AG10803 (cell line): ENCODE data around the gene DDX24.

Experiments used
- DNase-seq: peaks from one replicate; pipeline ENCODE4 v3.0.0; 2010; ENCODE audit warnings: low read depth
- H3K4me3 ChIP-seq: 2 replicates; pipeline ENCODE4 v1.5.1; 2011; ENCODE audit warnings: mild to moderate bottlenecking, low read length, control low read depth
- TF ChIP-seq, protein P1 (sequence below): conservative IDR thresholded peaks from 2 replicates; pipeline ENCODE4 v1.5.1; 2011; ENCODE audit warnings: mild to moderate bottlenecking, low read length, control low read depth, inconsistent platforms

The DDX24 gene

DNA sequence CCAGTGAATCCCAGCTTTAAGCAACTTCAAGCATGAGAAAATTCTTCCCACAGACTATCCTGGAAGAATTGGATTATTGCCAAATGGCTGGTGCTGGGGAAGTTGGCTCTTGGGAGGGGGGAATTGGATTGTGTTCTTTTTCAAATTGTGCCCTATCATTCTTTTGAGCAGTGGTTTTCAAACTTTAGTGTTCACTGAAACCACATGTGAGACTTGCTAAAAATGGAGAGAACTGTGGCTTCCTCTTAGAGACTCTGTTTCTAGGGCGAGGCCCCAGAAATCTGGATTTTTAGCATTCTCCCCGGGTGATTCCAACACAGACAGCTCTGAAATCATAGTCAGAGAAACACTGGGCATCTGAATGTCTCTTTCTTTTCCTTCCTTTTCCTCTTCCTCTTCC, 69.2 kb downstream of the DDX24 start:
- no peak overlapping the region for H3K4me3 ChIP-seq
- TF ChIP-seq, protein P1, sequence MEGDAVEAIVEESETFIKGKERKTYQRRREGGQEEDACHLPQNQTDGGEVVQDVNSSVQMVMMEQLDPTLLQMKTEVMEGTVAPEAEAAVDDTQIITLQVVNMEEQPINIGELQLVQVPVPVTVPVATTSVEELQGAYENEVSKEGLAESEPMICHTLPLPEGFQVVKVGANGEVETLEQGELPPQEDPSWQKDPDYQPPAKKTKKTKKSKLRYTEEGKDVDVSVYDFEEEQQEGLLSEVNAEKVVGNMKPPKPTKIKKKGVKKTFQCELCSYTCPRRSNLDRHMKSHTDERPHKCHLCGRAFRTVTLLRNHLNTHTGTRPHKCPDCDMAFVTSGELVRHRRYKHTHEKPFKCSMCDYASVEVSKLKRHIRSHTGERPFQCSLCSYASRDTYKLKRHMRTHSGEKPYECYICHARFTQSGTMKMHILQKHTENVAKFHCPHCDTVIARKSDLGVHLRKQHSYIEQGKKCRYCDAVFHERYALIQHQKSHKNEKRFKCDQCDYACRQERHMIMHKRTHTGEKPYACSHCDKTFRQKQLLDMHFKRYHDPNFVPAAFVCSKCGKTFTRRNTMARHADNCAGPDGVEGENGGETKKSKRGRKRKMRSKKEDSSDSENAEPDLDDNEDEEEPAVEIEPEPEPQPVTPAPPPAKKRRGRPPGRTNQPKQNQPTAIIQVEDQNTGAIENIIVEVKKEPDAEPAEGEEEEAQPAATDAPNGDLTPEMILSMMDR: no peak

DNA sequence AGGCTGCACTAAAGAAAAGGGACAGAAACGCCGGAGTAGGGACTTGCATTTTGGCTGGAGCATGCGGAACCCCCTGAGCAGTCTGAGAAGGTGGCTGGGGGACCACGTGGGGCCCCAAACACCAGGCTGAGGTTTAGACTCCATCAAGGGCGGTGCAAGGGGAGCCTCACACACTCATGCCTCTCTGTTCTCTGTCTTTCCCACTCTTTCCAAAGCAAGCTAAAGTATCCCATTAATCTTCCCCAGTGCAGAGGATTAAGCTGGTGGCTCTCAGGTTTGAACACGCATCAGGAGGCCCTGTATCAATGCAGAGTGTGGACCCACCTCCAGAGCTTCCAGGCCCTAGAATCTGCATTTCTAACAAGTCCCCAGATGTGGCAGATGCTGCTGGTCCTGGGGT, 70.4 kb downstream of the DDX24 start:
- no peak overlapping the region for H3K4me3 ChIP-seq
- TF ChIP-seq, protein P1: no peak
- no peak for DNase-seq

More for the DNA sequence above, 69.2 kb downstream of the DDX24 start:
- peak; percentile 72 for DNase-seq

DNA sequence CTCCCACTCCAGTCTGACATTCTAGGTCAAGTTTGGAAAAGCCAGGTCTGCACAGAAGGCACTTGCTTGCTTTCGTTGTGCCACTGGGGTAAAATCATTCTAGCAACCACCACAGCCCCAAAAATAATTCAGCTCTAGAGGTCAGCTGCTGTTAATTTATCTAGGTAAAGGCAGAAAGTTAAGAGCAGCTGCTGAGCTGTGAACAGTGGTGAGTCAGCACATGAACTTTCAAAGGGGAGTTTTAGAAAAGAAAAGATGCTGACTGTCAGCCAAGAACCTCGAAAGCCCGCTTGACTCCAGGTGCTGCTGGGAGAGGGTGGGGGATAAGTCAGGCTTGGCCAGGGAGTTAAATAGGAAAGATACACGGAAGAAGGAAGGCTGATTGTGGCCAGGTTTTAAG, 71.2 kb downstream of the DDX24 start:
- no peak overlapping the region for H3K4me3 ChIP-seq
- TF ChIP-seq, protein P1: no peak
- peak; percentile 31 for DNase-seq

DNA sequence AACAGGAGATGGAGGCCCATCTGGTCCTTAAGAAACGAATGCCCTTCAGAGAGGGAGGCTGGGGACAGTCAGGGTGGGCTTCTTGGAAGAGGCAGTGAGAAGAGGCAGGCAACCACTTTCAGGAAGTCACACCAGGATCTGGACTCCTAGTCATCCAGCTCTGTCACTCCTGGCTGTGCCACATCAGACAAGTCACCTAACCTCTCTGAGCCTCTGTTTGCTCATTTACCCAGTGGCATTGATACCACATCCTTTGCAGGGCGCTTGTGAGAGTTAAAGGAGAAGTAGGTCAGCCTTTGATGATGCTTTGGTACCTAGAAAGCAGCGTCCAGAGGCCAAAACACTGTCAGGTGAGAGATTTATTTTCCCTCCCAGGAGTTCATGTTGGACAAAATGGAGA, 72.8 kb downstream of the DDX24 start:
- DNase-seq: no peak
- H3K4me3 ChIP-seq: no peak overlapping the region
- TF ChIP-seq, protein P1: no peak

DNA sequence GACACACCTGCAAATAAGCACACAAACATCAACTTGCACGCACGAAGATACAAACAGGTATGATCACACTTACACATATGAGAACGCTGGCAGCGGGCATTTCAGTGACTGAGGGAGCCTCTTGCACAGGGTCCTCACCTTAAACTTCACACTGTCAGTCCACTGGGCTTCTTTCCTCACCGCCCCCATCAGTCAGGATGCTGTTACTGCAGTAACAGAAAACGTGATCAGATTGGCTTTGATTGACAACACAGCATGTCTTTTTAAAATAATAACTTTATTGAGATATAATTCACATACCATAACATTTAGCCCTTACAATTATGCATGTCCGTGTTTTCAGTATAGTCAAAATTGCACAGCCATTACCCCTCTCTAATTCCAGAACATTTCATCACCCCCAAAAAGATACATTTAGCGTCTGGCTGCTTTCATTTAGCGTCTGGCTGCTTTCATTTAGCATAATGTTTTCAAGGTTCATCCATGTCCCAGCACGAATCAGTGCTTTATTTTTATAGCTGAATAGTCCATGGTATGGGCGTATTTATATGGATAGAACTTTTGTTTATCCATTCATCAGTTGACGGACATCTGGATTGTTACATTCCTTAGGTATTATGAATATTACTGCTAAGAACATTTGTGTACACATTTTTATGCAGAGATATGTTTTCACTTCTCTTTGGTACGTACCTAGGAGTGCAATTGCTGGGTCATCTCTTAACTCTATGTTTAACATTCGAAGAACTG, 75.5 kb downstream of the DDX24 start:
- H3K4me3 ChIP-seq: no peak overlapping the region
- DNase-seq: no peak

DNA sequence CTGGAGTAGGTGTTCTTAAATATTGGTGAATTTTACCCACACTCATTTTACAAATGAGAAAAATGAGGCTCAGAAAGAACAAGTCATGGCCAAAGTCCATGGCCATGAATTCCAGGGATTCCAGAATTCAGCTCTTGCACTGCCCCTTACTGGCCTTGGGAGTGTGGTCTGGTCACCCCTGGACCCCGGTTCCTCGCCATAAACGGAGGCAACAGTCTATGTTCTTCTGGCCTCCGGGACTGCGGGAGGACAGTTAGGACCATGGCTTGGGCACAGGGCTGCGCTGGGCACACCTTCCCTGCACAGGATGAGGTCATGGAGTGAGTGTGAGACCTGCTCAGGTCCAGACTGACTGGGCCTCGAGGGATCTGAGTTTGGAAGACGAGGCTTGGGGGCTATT, 77.0 kb downstream of the DDX24 start:
- TF ChIP-seq, protein P1: no peak
- DNase-seq: no peak
- H3K4me3 ChIP-seq: no peak overlapping the region

More for the DNA sequence above, 75.5 kb downstream of the DDX24 start:
- TF ChIP-seq, protein P1: peak; percentile 50

DNA sequence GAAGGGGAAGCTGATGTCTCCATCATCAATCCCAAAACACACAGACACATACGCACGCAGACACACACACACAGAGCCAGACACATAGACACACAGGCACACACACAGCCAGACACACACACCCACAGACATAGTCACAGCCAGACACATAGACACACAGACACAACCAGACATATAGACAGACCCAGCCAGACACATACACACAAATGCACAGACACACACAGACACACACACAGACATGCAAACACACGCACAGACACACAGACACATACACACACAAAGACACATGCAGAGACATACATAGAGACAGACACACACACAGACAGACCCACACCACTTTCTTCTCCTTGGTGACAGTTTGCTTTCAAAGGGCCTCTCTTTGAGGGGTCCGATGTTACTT, 77.6 kb downstream of the DDX24 start:
- no peak for DNase-seq
- TF ChIP-seq, protein P1: no peak
- H3K4me3 ChIP-seq: no peak overlapping the region
